Measurements from ENCODE around the gene EXOC1. TPM values are rescaled to one million over a fixed set of nuclear protein-coding genes. Genes with fewer than 3 reads are reported as not detected.
"Not testable (repeated sequence)": the region's sequence is repeated elsewhere in the genome, so short reads cannot be mapped to it uniquely, and the experiment has no call there.

The EXOC1 gene
- total RNA-seq, 1 experiment from 2014 or later, result 17.8 TPM

- not testable (repeated sequence) for H3K27me3 ChIP-seq (ENCODE audit: control insufficient read depth, insufficient read depth, low read length); DNase-seq; H3K4me3 ChIP-seq (ENCODE audit: insufficient read depth, low read depth, low read length)
Observed at GRCh38 chr4:55935907-55936306, 82.5 kb downstream of the EXOC1 start.

GRCh38 chr4:55938481-55938880 lies 85.0 kb downstream of the EXOC1 start:
- H3K36me3 ChIP-seq (replicated peaks; ENCODE audit: control insufficient read depth, insufficient read depth, low read length), result no peaks in the 10 kb centered on the region
- H3K4me3 ChIP-seq (ENCODE audit: insufficient read depth, low read depth, low read length), result no peak overlapping the region
- no peaks in the 10 kb centered on the region for H3K27me3 ChIP-seq (ENCODE audit: control insufficient read depth, insufficient read depth, low read length)
- DNase-seq, result no peak

More at GRCh38 chr4:55935907-55936306, 82.5 kb downstream of the EXOC1 start:
- not testable (repeated sequence) for H3K36me3 ChIP-seq (replicated peaks; ENCODE audit: control insufficient read depth, insufficient read depth, low read length)

GRCh38 chr4:55939421-55939820 lies 86.0 kb downstream of the EXOC1 start:
- no peak for DNase-seq
- no peaks in the 10 kb centered on the region for H3K36me3 ChIP-seq (replicated peaks; ENCODE audit: control insufficient read depth, insufficient read depth, low read length)
- H3K27me3 ChIP-seq (ENCODE audit: control insufficient read depth, insufficient read depth, low read length), result no peaks in the 10 kb centered on the region
- no peak overlapping the region for H3K4me3 ChIP-seq (ENCODE audit: insufficient read depth, low read depth, low read length)

- Histone ChIP-seq H3K36me3 (replicated peaks; ENCODE audit: control insufficient read depth, insufficient read depth, low read length) (no peaks in the 10 kb centered on the region), H3K4me3 (ENCODE audit: insufficient read depth, low read depth, low read length) (no peak overlapping the region), H3K27me3 (ENCODE audit: control insufficient read depth, insufficient read depth, low read length) (no peaks in the 10 kb centered on the region)
- DNase-seq, result no peak
Observed at GRCh38 chr4:55941881-55942396, 88.5 kb downstream of the EXOC1 start.

GRCh38 chr4:55947254-55947882 lies 93.9 kb downstream of the EXOC1 start:
- DNase-seq, result no peak
- no peaks in the 10 kb centered on the region for H3K27me3 ChIP-seq (ENCODE audit: control insufficient read depth, insufficient read depth, low read length)
- H3K4me3 ChIP-seq (ENCODE audit: insufficient read depth, low read depth, low read length), result no peak overlapping the region
- H3K36me3 ChIP-seq (replicated peaks; ENCODE audit: control insufficient read depth, insufficient read depth, low read length), result no peaks in the 10 kb centered on the region

GRCh38 chr4:55947912-55948725 lies 94.7 kb downstream of the EXOC1 start:
- H3K27me3 ChIP-seq (ENCODE audit: control insufficient read depth, insufficient read depth, low read length), result no peaks in the 10 kb centered on the region
- peak overlapping the region; percentile 65 for H3K4me3 ChIP-seq (ENCODE audit: insufficient read depth, low read depth, low read length)
- no peaks in the 10 kb centered on the region for H3K36me3 ChIP-seq (replicated peaks; ENCODE audit: control insufficient read depth, insufficient read depth, low read length)
- DNase-seq, result no peak

- Histone ChIP-seq H3K4me3 (ENCODE audit: insufficient read depth, low read depth, low read length) (peak within 1 kb of the TSS; percentile 65), H3K36me3 (replicated peaks; ENCODE audit: control insufficient read depth, insufficient read depth, low read length) (no peaks in the 10 kb centered on the region; the same call in 1 of the 2 replicates), H3K27me3 (ENCODE audit: control insufficient read depth, insufficient read depth, low read length) (no peaks in the 10 kb centered on the region)
- peak; percentile 92 for DNase-seq
Observed at GRCh38 chr4:55948726-55949481, 95.5 kb downstream of the EXOC1 start, which contains the start of gene CEP135. Gene CEP135 (plus strand): TSS chr4:55948945. CDS start chr4:55952131, 3,186 bp downstream.

- DNase-seq, result no peak
- Histone ChIP-seq H3K4me3 (ENCODE audit: insufficient read depth, low read depth, low read length) (peak overlapping the region; percentile 65), H3K27me3 (ENCODE audit: control insufficient read depth, insufficient read depth, low read length) (no peaks in the 10 kb centered on the region), H3K36me3 (replicated peaks; ENCODE audit: control insufficient read depth, insufficient read depth, low read length) (no peaks in the 10 kb centered on the region; the same call in 1 of the 2 replicates)
Observed at GRCh38 chr4:55949482-55949802, 96.0 kb downstream of the EXOC1 start.

GRCh38 chr4:55951191-55951922 lies 97.9 kb downstream of the EXOC1 start:
- H3K36me3 ChIP-seq (replicated peaks; ENCODE audit: control insufficient read depth, insufficient read depth, low read length), result no peaks in the 10 kb centered on the region; the same call in 1 of the 2 replicates
- no peaks in the 10 kb centered on the region for H3K27me3 ChIP-seq (ENCODE audit: control insufficient read depth, insufficient read depth, low read length)
- H3K4me3 ChIP-seq (ENCODE audit: insufficient read depth, low read depth, low read length), result no peak overlapping the region
- no peak for DNase-seq

Other genes starting within 250 kb of the EXOC1 start
- 52.5 and 63.5 TPM in 2 replicates for gene NMU, start 217.3 kb upstream of the EXOC1 start, total RNA-seq (2014; rRNA removed; shearing (Covaris generic))
- gene EXOC1L, start 33.9 kb upstream of the EXOC1 start, total RNA-seq (2014; rRNA removed; shearing (Covaris generic)), result not detected in 2 replicates
- 6.4 and 9.9 TPM in 2 replicates for gene CEP135, start 95.3 kb downstream of the EXOC1 start, total RNA-seq (2014; rRNA removed; shearing (Covaris generic))

Measured in H7 (cell line).